HG02970 (cell line): ENCODE results near the gene C4orf50.

Experiments
- ATAC-seq: cut with Tn5 transposase; IDR thresholded peaks from one replicate; pipeline ENCODE4 v1.9.1; 2021; ENCODE audit warnings: mild to moderate bottlenecking, moderate library complexity, moderate number of reproducible peaks; ENCODE audit not compliant: unreplicated experiment, low FRiP score

The C4orf50 gene

DNA sequence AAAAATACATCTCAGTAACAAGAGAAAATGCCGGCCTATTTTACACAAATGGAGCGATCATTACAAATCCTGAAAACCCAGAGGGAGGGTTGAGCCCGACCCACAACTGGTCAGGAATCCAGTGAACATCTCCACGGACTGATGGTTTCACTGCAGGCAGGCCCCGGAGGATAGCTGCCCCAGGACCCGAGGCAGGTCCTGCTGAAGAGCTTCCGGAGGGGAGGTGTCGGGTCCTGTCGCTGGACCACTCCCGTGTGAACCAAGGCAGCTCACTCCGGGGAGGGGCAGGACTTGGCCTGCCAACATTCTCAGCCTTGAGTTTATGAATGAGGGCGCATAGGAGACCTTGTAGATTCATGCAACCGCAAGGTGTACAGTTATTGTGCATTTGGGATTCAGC, 120.6 kb downstream of the C4orf50 start:
- ATAC-seq = no peak

- no peak for ATAC-seq
Measured at GRCh38 chr4:5895287-5895686, 122.9 kb downstream of the C4orf50 start.

GRCh38 chr4:5894266-5894665, 124.0 kb downstream of the C4orf50 start:
- ATAC-seq = no peak

- ATAC-seq = no peak
Measured at GRCh38 chr4:5893591-5893990, 124.6 kb downstream of the C4orf50 start.

GRCh38 chr4:5893004-5893580, 125.1 kb downstream of the C4orf50 start, which contains the start of gene CRMP1:
CRMP1 (minus strand) TSS chr4:5893086; CDS start chr4:5892969, 117 bp downstream.
- no peak for ATAC-seq

- no peak for ATAC-seq
Measured at GRCh38 chr4:5892323-5893003, 125.8 kb downstream of the C4orf50 start.

GRCh38 chr4:5891563-5892322, 126.5 kb downstream of the C4orf50 start:
- ATAC-seq = no peak

DNA sequence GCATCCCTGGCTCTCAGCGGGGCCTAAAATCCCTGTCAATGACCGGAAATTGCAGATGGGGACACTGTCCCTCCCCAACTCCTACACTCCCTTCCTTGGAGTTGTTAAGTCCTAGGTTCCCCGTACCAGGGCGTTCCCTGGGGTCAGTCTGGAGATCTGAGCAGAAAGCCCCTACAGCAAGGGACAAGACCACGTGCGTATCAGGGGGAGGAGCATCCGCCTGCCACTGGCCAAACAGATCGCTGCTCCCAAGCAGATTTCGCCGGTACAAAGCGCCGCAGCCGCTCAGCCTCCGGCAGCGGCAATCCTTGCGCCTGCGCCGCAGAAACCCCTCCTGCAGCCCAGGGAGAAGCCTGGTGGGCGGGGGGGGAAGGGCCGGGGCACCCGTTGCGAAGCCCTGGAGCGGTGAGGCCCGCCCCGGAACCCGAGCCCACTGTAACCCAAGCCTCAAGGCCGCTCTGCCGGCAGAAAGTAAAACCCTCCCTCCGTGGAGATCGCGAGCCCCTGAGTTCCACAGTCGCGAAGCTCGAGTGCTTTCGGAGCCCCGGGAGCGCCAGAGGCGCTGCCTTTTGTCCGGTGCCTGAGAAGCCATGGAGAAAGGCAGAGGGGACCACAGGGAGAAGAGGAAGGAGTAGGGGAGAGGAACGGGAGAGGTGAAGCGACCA, 128.0 kb downstream of the C4orf50 start:
- ATAC-seq = no peak

GRCh38 chr4:5889002-5889696, 129.1 kb downstream of the C4orf50 start:
- no peak for ATAC-seq

- no peak for ATAC-seq
Measured at GRCh38 chr4:5888222-5889001, 129.8 kb downstream of the C4orf50 start.

DNA sequence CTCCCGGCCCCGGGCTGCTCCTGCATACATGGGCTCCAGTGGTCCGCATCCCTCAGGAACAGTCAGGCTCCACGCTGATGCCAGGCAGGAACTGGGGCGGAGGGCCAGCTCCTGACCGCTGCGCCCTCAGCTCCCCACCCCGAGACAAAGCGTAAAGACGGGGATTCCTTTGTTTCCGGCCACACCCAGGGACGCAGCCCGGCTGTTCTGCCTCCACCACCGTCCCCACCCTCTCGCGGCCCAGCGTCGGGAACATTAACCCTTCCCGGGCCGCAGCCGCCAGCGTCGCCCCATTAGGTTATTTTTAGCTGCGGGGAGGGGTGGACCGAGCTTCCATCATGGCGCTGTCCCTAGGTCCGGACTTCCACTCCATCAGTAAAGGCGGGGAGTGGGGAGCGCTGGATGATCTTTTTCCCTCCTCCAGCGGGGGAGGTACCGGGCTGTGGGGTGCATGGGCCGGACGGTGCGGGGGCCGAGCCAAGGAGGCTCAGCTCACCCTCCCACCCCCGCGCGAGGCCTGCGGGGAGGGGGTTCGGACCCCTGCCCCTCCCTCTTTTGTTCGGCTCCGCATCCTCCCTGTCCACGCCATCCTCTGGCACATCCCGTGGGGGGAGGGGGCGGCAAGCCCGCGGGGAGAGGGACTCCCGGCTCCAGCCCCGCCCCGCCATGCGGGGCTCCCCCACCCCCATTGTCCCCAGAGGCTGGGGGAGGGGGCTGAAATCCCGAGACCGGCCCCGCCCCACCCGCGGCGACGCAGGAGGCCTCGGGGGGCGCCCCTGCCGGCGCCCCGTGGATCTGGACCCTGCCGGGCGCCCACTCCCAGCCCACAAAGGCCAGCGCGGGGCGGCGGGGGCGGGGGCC, 130.6 kb downstream of the C4orf50 start:
- ATAC-seq = no peak

- no peak for ATAC-seq
Measured at GRCh38 chr4:5887011-5887360, 131.2 kb downstream of the C4orf50 start.

GRCh38 chr4:5885733-5886132, 132.5 kb downstream of the C4orf50 start:
- ATAC-seq = no peak

- ATAC-seq = no peak
Measured at GRCh38 chr4:5884796-5885195, 133.4 kb downstream of the C4orf50 start.

DNA sequence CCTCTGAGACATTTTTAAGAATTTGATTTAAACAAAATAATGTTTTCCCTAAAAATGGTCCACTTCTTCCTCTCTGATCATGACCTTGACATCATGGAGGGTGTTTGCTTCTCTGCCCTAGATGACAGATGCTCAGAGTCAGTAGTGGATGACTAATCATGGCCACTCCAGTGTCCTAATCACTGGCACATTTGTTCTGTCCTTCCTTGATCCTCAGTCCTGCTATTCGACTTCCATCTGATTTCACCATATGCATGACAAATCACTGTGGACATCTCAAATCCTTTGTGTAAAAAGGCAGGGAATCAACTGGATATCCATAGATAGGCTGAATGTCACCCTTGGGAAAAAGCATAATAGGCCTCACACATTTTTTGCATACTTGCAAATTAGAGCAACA, 134.3 kb downstream of the C4orf50 start:
- ATAC-seq = no peak

DNA sequence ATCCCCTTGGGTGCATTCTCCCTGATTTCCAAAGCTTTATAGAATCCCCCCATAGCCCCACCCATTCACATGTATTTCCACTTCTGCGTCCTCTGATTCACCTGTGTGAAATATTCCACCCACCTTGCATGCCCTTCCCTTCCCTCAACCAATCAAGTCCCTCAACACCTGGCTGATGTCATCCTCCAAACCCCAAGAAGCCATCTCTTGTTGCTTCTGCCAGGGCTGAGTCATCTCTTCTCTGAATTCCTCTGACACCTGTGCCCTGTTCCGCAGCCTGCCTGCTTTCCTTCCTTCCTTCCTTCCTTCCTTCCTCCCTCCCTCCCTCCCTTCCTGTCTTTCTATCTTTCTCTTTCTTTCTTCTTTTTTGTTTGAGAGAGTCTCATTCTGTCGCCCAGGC, 135.3 kb downstream of the C4orf50 start:
- no peak for ATAC-seq

GRCh38 chr4:5881340-5881739, 136.9 kb downstream of the C4orf50 start:
- ATAC-seq = no peak

GRCh38 chr4:5878359-5878758, 139.9 kb downstream of the C4orf50 start:
- ATAC-seq = no peak

GRCh38 chr4:5877392-5877791, 140.8 kb downstream of the C4orf50 start:
- no peak for ATAC-seq
